Suprapubic skin (tissue), 4 donors: ENCODE data around the gene TRIAP1.

Source experiments
- EP300 ChIP-seq: sonication (generic); formaldehyde crosslinking; IDR thresholded peaks from one replicate; pipeline ENCODE4 v1.6.1; 2017; ENCODE audit warnings: antibody characterized with exemption
- POLR2AphosphoS5 ChIP-seq, 3 donors: sonication (generic); formaldehyde crosslinking; IDR thresholded peaks; one replicate each; pipeline ENCODE4 v1.6.1; 2017; ENCODE audit warnings: antibody characterized with exemption in 3 of 3
- TF ChIP-seq, protein P1 (sequence below), 2 donors: fragments of 200-600 bp in 1 of 2; fragments of 450-650 bp in 1 of 2; sonication (generic) in 1 of 2; IDR thresholded peaks; one replicate each; pipeline ENCODE4 v1.5.1; 2016 to 2019; ENCODE audit warnings: antibody characterized with exemption in 2 of 2, mild to moderate bottlenecking in 1 of 2, moderate library complexity in 1 of 2

GRCh38 chr12:120428597-120429229 is 17.5 kb downstream of the TRIAP1 start:
- no peak for TF ChIP-seq POLR2AphosphoS5 (IDR thresholded peaks at IDR 0.05)
- no peak for TF ChIP-seq EP300
- TF ChIP-seq, protein P1, sequence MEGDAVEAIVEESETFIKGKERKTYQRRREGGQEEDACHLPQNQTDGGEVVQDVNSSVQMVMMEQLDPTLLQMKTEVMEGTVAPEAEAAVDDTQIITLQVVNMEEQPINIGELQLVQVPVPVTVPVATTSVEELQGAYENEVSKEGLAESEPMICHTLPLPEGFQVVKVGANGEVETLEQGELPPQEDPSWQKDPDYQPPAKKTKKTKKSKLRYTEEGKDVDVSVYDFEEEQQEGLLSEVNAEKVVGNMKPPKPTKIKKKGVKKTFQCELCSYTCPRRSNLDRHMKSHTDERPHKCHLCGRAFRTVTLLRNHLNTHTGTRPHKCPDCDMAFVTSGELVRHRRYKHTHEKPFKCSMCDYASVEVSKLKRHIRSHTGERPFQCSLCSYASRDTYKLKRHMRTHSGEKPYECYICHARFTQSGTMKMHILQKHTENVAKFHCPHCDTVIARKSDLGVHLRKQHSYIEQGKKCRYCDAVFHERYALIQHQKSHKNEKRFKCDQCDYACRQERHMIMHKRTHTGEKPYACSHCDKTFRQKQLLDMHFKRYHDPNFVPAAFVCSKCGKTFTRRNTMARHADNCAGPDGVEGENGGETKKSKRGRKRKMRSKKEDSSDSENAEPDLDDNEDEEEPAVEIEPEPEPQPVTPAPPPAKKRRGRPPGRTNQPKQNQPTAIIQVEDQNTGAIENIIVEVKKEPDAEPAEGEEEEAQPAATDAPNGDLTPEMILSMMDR (IDR thresholded peaks at IDR 0.05), result no peak
